HG03439 (cell line): ENCODE data around the gene SENP6.

ENCODE experiments used
- ATAC-seq: cut with Tn5 transposase; IDR thresholded peaks from one replicate; pipeline ENCODE4 v1.9.1; 2021; ENCODE audit warnings: mild to moderate bottlenecking, moderate library complexity; ENCODE audit not compliant: unreplicated experiment

SENP6 gene

GRCh38 chr6:75747152-75747992 lies 145.7 kb downstream of the SENP6 start:
- ATAC-seq = no peak

- ATAC-seq = peak; percentile 22
Measured at GRCh38 chr6:75748003-75748742, 146.5 kb downstream of the SENP6 start.

DNA sequence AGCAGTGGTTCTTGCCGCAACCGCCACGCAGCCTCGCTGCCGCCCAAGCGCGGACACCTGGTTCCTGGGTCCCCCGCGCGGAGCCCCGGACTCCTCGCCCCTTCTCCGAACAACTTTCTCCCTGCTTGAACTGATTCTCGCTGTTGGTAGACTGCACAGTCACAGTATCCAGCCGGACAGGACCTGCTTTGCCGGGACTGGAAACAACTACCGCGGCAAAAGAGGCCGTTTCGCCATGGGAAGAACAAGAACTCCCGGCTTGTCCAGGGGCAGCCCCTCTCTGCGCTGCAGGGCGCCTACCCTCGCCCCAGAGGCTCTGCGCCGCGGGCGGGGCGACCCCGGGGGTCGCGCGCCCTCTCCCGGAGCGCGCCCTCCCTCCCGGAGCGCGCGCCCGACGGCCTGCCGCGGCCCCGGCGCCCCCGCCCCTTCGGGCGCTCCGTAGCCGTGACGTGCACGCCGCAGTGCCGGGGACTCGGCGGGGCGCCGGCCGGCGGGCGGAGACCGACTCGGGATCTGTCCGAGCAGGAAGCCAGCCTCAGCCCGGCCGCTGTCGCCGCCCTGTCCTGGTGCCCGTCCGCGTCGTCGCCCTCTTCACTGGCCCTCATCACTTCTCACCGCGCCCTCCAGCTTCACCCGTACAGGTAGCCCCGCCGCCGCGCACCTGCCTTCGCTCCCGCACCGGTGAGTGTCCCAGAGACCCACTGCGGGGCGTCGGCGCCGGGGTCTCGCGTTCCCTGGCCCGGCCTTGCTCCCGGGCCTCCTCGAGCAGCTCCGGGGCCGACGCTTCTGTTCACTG lies 147.3 kb downstream of the SENP6 start, which contains the start of gene MYO6:
Gene MYO6, plus strand, starts transcription at position 497 of the 796 bp plus-strand sequence. CDS start 68,309 bp downstream, outside the sequence.
- peak; percentile 79 for ATAC-seq

GRCh38 chr6:75751443-75751842 lies 149.8 kb downstream of the SENP6 start:
- ATAC-seq = no peak

GRCh38 chr6:75752365-75752764 lies 150.7 kb downstream of the SENP6 start:
- no peak for ATAC-seq

- ATAC-seq = no peak
Measured at GRCh38 chr6:75755704-75756103, 154.0 kb downstream of the SENP6 start.

DNA sequence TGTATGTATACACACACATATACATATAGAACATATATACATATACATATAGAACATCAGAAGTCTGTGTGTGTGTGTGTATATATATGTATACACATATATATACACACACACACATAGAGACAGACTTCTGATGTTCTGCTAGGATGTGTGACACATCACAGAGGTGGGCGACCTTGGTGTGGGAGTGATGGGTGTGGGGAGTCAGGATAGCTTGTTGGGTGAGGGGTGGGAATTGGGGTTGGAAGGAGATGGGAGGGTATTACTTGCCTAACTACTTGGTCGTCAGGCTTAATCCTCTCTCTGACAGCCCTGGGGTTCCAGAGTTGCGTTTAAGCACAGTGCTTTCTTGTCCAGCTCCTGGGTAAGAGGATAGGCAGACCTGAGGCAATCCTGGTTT lies 155.6 kb downstream of the SENP6 start:
- no peak for ATAC-seq

- no peak for ATAC-seq
Measured at GRCh38 chr6:75758061-75758460, 156.4 kb downstream of the SENP6 start.

GRCh38 chr6:75759207-75759606 lies 157.5 kb downstream of the SENP6 start:
- no peak for ATAC-seq

DNA sequence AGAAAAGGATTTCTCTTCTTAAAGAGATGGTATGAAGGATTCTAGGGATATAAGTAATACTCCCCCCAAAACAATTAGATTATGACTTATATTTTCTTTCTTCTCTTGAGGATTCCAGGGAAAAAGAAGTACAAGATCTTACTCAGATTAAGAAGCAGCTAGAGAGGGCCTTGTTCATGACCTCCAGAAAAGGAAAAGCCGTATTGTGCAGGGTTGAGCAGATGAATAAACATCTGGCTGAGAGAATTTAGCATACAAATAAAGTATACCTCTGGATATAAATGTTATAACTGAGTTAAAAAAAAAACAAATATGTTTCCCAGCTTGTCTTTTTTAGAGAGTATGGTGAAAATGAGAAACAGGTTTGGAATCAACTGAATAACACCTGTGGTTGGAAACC lies 158.6 kb downstream of the SENP6 start:
- ATAC-seq = no peak

DNA sequence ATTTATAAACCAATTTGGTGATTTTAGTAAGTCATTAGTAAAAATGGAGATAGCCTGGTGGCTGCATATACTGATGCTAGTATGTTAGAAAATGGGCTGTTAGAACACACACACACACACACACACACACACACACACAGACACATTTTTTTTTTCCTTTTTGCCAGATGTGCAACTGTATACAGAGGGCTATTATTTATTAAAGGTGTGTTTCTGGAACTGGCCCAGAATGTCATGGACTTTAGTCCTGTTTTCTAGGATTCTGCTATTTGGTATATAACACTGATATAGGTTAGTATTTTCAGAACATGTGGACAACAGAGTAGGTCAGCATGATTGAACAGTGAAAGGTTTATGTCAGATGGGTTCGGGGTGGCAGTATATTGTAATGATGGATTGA lies 159.8 kb downstream of the SENP6 start:
- no peak for ATAC-seq

- ATAC-seq = no peak
Measured at GRCh38 chr6:75762063-75762462, 160.4 kb downstream of the SENP6 start.

GRCh38 chr6:75766387-75766786 lies 164.7 kb downstream of the SENP6 start:
- no peak for ATAC-seq
